OCI-LY3 (cell line): Measurements from ENCODE around the gene EFCAB5.
A peak's percentile ranks its signal among the peaks of the same experiment; 100 is the strongest.

Experiments used
- EZH2phosphoT487 ChIP-seq: fragments of 200-600 bp; shearing (Covaris generic); IDR thresholded peaks from 2 replicates; pipeline ENCODE4 v1.6.1; 2018; ENCODE audit warnings: antibody characterized with exemption, mixed run types, low read depth
- TF ChIP-seq, protein P1 (sequence below): fragments of 200-600, 300-600 bp; sonication (generic); IDR thresholded peaks from 2 replicates; pipeline ENCODE4 v1.5.1; 2014; ENCODE audit warnings: antibody characterized with exemption, low read length, low read depth

DNA sequence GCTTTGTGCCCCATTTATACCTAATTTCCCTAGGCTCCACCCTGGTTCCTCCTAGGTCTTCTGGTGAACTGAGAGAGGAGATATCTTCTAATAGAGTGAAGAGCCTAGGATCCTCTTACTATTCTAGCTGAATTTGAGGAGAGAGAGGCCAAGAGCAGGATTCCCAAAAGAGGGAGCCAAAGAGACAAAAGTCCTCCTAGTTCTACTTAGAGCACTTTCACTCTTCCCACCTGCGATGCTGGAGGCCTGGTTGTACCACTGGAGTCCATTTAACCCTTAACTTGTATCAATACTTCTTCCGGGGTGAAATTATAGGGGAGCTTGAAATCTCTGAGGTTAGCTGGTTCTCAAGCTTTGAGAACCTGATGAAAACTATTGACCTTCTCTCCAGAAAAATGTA is 8.1 kb upstream of the EFCAB5 start:
- no peak for TF ChIP-seq EZH2phosphoT487
- TF ChIP-seq, protein P1, sequence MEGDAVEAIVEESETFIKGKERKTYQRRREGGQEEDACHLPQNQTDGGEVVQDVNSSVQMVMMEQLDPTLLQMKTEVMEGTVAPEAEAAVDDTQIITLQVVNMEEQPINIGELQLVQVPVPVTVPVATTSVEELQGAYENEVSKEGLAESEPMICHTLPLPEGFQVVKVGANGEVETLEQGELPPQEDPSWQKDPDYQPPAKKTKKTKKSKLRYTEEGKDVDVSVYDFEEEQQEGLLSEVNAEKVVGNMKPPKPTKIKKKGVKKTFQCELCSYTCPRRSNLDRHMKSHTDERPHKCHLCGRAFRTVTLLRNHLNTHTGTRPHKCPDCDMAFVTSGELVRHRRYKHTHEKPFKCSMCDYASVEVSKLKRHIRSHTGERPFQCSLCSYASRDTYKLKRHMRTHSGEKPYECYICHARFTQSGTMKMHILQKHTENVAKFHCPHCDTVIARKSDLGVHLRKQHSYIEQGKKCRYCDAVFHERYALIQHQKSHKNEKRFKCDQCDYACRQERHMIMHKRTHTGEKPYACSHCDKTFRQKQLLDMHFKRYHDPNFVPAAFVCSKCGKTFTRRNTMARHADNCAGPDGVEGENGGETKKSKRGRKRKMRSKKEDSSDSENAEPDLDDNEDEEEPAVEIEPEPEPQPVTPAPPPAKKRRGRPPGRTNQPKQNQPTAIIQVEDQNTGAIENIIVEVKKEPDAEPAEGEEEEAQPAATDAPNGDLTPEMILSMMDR: peak; percentile 11; the same call in 1 of the 2 replicates
